Germinal center (tissue), 1 donor: ENCODE data around the gene CHRNG.
A peak's percentile ranks its signal among the peaks of the same experiment; 100 is the strongest.
"Not testable (repeated sequence)": the region's sequence is repeated elsewhere in the genome, so short reads cannot be mapped to it uniquely, and the experiment has no call there.

Experiments
- DNase-seq: peaks from one replicate; pipeline ENCODE4 v3.0.0; 2012; ENCODE audit warnings: mixed read lengths, low spot score

CHRNG gene

DNA sequence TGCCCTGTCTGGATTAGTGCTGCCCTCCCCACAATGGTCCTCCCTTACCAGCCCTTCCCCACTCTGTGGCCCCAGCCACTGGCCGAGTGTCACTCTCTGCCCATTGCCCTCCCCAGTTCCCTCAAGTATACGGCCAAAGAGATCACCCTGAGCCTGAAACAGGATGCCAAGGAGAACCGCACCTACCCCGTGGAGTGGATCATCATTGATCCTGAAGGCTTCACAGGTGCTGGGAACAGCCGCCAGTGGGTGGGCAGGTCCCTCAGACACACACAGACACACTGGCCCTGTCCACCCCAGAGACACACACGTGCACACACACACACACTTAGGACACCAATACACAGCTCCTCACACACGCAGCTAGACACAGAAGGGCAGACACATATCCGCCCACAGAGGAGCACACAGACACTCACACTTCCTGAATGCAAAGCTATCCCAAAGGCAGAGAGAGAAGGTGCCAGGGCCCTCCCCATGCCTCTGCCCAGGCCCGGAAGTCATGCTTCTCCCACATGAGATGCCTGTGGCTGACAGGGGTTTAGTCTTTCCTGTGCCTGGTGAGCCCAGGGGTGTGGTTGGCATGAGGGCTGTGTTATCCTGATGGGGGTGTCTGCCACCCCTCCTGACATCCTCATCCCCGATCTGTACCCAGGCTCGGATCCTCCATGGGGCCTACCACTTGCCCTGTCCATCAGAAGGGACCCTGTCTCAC is 10.6 kb upstream of the CHRNG start:
- no peak for DNase-seq

DNA sequence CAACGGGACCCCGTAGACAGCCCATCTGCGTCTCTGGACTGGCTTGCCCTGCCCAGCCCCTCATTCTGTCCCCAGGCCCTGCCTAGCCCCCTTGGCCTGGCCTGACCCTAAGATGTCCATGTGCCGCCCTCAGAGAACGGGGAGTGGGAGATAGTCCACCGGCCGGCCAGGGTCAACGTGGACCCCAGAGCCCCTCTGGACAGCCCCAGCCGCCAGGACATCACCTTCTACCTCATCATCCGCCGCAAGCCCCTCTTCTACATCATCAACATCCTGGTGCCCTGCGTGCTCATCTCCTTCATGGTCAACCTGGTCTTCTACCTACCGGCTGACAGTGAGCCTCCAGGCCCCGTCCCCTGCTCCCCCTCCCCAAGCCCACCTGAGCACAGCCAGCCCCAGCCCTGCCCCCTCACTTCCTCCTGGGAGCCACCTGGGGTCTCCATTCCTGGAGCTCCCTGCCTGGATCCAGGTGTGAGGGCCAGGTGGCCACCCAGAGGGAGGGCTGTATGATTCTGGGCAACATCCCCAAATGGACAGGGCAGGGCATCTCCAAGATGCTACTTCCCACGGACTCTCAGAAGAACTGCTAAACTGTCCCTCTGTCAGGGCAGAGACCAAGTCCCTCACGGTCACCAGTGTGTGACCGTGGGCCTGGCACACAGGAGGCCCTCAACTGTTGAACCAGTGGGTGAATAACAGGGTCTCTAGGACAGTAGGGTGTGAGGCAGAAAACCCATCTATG is 9.5 kb upstream of the CHRNG start:
- DNase-seq = no peak

DNA sequence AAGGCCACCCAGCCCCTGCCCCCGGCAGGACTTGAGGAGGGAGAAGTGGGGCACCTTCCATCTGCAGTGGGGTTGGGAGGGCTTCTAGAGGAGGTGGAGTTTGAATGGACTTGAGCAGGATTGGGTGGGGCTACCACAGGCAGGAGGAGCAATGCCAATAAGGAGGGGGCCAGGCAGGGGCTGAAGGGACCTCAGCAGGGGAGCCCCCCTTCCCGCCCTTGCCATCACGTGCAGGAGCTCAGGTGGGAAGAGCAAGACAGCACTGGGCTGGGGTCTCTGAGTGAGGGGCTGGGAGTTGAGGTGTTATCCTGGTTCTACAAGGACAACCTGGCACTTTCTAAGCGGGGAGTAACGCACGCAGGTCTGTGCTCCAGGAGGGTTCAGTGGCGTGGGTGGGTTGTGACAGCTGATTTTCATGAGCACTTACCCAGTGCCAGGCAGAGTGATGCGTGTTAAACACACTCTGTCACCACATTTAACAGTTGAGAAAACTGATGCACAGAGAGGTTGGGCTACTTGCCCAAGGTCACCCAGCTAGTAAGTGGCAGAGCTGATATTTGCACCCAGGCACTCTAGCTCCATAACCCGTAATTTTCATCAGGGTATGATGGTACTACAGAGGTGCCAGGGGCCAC is 8.7 kb upstream of the CHRNG start:
- DNase-seq = no peak

DNA sequence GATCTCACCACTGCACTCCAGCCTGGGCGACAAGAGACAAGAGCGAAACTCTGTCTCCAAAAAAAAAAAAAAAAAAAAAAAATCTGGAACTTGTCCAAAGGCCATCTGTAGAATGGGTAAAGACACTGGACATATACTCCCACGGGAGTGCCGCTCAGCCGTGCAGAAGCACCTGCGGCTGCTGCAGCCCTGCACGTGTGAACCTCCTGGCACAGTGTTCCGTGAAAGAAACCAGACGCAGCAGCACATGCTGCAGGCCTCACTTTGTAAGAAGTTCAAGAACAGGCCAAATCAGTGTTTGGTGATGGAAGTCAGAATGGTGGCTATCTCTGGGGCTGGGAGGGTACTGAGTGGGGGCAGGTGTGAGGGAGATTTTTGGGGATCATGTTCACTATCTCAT is 7.1 kb upstream of the CHRNG start:
- DNase-seq = no peak

DNA sequence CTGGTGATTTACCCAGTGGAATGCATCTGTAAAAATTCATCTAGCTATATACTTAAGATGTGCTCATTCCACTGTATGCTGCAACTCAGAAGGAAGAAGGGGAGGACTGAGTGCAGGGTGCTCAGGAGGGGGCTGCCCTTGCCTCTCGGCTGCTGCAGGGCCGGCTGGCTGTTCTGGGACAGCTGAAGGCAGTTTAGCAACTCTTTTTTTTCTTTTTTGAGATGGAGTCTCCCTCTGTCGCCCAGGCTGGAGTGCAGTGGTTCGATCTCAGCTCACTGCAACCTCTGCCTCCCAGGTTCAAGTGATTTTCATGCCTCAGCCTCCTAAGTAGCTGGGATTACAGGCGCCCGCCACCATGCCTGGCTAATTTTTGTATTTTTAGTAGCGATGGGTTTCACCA is 6.7 kb upstream of the CHRNG start:
- DNase-seq = not testable (repeated sequence)

DNA sequence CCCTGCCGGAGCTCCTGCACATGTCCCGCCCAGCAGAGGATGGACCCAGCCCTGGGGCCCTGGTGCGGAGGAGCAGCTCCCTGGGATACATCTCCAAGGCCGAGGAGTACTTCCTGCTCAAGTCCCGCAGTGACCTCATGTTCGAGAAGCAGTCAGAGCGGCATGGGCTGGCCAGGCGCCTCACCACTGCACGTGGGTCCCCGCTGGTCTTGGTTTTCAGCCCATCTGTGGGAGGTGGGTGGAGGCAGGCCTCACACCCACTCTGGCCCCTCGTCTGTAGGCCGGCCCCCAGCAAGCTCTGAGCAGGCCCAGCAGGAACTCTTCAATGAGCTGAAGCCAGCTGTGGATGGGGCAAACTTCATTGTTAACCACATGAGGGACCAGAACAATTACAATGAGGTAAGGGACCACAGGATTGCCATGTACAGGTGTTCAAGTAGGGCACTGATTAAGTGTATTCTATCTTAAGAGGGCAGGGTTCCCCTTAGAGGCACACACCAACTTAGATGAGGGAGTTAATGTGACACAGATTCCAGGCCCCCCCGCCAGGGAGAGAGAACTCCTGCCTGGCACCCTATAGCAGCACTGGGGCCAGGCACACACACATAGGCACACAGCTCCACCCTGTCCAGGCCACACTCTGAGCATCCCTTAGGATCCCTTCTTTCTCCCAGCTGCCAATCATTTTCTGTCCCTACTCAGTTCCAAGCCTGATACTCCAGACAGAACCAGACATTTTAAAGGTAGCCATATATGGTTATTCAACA is 5.4 kb upstream of the CHRNG start:
- DNase-seq = no peak

DNA sequence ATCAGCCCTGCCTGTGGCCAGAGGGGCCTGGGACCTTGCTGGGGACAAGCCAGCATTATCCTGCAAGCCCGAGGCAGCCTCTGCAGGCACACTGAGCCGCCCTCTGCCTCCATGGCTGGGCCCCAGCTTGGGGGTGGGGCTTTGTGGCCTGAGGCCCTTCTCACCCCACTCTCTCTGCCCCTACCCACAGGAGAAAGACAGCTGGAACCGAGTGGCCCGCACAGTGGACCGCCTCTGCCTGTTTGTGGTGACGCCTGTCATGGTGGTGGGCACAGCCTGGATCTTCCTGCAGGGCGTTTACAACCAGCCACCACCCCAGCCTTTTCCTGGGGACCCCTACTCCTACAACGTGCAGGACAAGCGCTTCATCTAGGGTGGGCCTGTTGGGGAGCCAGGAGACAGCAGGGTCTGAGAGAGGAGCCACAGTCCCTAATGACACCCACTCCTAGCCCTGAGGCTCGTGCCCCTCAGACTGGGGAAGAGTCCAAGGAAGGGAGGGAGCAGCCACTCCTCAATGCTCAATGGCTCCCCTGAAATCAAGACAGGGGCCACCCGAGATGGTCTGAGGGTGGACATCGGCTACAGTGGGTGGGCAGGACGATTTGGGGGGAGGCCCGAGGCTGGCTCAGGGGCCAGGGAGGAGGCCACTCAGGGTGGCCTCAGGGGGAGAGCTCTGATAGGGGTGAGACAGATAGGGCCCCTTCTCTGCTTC is 4.4 kb upstream of the CHRNG start:
- DNase-seq = no peak

DNA sequence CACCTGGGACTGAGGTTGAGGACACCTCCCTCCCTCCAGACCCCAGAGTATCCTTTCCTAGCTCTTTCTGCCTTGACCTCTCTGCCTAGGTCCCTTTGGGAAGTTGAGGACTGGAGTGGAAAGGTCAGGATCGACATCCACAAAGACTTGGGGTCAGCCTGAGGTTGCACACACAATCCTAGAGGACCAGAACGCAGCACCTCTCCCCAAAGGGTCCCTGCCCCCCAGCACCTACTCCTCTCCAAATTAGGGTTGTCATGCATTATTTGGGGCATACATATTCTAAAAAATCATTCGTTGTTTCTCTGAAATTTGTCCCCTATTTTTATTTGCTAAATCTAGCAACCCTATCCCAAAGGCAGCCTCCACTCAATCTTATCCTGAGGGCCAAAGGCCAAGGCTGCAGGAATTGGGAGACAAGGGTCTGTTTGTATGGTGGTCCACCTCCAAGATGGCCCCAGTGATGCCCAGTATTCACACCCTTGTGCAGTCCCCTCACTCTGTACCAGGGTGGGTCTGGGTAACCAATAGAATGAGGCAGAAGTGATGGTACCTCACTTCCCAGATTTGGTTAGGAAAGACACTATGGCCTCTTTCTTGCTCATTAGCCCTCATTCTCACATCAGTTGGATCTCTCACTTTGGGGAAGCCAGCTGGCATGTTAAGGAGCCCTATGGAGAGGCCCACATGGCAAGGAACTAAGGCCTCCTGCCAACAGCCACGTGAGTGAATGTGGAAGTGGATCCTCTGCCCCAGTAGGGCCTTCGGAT is 3.5 kb upstream of the CHRNG start:
- no peak for DNase-seq

DNA sequence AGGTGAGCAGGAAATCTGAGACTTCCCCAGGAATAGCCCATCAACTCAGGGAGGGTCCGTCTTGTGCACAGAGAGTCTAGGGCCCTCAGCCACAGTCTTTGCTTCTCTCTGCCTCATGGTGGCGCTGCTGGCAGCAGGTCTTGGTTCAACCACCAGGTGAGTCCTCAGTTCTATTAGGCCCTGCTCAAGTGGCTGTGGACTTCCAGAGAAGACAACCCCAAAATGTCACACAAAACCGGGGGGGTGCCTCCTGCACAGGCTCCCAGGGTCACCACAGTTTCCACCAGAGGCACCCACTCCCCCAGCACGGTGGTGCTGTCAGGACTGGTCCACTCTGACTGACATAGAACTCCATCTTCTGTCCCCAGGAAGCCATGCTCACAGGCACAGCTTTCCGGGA is 2.4 kb upstream of the CHRNG start:
- peak; percentile 41 for DNase-seq

DNA sequence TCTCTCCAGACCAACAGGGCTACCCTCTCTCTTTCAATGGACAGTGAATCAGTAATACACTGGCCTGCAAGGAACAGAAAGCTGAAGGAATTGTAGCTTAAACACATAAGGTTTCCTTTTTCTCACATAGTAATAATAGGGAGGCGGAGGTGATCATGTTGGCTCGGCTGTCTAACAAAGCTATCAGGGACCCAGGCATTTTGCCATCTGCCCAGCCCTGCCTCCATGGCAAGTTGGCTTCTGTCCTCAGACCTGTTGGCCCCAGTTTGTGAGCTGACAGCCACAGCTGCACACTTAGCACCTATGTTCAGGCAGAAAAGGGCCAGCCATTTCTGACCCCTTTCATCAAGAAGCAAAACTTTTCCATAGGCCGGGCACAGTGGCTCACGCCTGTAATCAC is 2.0 kb upstream of the CHRNG start:
- no peak for DNase-seq

DNA sequence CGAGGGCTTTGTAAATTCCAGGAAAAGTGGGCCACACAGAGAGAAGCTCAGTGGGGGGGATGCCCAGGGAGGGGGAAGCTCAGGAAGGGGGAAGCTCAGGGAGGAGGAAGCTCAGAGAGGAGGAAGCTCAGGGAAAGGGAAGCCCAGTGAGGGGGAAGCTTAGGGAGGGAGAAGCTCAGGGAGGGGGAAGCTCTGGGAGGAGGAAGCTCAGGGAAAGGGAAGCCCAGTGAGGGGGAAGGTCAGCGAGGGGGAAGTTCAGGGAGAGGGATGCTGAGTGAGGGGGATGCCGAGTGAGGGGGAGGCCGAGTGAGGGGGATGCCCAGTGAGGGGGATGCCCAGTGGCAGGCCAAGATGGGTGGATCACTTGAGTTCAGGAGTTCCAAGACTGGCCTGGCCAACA is 821 bp upstream of the CHRNG start:
- no peak for DNase-seq

DNA sequence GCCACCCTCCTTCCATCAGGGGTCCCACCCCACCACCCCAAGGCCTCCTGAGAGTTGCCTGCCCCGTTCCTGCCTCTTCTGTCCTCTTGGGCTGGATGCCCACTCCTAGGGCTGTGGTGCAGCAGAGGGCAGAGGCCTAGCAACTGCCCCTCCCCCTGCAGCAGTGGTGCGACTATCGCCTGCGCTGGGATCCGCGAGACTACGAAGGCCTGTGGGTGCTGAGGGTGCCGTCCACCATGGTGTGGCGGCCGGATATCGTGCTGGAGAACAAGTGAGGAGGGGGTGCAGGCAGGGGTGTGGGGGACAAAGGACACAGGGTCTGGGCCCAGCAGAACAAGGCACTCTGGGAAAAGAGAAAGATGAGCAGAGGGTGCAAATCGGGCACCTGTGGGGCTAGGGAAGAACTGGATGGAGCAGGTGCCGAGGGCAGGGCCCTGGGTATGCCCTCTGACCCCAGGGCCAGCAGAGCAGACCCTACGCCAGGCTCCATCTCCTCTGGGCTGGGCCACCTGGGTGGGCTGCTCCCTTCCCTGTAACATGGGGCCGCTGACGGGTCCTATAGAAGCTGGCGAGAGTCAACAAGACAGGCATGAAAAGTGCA is 1.0 kb downstream of the CHRNG start:
- no peak for DNase-seq

DNA sequence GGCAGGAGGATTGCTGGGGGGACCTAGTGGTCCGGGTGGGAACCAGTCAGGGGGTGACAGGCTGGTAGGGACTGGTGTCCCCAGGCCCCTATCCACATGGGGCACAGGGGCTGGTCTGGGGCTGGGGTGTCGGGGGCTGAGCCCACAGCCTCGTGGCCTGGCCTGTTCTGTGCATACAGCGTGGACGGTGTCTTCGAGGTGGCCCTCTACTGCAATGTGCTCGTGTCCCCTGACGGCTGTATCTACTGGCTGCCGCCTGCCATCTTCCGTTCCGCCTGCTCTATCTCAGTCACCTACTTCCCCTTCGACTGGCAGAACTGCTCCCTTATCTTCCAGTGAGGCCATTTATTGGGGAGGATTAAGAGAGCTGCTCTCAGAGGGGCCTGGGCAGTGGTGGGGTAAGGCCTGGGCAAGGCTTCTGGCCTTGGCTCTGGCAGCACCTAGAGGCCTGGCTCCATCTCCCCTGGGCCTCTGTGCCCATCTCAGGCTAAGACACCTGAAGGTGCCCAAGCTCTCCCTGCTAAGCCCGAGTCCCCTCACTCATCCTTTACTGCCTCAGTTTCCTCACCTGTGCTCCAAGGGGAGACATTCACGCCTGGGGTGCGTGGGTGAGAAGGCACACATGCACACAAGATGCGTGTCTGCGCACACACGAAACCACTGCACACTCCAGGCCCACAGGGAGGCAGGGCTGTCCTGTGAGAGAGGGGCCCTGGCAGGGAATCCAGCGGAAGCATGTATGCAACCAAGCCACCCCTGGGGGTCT is 1.9 kb downstream of the CHRNG start:
- no peak for DNase-seq

DNA sequence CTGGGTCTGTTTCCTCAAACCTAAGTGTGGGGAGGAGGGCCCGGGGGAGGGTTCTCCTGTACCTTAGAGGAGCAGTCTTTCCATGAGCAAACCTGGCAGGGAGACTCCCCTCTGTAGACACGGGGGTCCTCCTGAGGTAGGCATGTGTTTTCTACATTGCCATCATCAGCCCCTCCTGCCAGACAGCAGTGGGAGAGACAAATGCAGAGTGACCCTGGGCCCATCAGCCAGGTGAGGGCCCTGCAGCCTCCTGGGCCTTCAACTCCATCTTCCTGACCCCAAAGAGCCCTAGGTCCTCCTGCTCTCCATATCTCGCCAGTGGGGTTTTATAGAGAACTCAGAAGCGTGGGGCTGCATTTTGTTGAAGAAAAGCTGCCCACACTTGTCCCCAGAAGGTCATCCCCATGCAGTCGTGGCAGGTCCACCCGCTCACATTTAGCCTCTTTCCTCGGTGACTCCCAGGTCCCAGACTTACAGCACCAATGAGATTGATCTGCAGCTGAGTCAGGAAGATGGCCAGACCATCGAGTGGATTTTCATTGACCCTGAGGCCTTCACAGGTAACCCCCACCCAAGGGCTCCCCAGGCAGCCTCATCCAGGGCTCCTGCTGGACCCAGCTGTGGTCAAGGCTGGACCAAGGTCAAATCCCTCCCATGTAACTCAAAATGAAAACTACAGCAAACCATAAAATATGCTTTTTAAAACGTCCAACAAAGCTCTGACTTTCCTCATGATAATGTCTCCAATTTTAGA is 2.6 kb downstream of the CHRNG start:
- DNase-seq = no peak

DNA sequence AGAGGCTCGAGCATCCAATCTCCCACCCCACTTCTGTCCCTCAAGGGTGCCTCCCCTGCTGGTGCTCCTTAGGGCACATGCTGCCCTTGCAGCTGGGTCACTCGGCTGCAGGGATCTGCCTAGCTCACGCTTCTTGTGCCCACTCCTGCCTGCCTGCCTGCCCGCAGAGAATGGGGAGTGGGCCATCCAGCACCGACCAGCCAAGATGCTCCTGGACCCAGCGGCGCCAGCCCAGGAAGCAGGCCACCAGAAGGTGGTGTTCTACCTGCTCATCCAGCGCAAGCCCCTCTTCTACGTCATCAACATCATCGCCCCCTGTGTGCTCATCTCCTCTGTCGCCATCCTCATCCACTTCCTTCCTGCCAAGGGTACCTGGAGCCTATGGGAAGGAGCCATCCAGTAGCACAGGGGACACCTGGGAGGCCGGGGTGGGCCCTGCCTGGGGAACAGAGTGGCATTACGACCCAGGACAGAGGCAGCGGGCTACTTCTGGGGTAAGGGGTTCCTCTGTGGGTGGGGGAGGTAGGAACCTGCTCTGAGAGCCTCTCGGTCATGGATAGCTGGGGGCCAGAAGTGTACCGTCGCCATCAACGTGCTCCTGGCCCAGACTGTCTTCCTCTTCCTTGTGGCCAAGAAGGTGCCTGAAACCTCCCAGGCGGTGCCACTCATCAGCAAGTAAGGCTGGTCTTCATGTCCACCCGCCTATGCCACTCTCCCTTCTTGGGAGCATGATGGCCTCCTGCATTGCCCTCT is 3.4 kb downstream of the CHRNG start:
- no peak for DNase-seq

DNA sequence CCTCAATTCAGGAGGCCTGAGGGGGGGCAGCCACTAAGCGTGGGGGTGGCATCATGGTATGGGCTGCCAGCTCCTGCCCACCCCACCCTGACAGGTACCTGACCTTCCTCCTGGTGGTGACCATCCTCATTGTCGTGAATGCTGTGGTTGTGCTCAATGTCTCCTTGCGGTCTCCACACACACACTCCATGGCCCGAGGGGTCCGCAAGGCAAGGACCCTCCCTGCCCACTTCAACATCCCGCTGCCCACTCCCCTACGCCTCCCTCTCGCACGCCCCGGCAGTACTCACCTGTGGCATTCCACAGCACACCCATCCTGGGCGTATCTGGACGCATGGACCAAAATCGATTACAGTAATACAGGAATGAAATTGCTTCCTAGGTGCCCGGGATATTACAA is 4.0 kb downstream of the CHRNG start:
- DNase-seq = no peak

DNA sequence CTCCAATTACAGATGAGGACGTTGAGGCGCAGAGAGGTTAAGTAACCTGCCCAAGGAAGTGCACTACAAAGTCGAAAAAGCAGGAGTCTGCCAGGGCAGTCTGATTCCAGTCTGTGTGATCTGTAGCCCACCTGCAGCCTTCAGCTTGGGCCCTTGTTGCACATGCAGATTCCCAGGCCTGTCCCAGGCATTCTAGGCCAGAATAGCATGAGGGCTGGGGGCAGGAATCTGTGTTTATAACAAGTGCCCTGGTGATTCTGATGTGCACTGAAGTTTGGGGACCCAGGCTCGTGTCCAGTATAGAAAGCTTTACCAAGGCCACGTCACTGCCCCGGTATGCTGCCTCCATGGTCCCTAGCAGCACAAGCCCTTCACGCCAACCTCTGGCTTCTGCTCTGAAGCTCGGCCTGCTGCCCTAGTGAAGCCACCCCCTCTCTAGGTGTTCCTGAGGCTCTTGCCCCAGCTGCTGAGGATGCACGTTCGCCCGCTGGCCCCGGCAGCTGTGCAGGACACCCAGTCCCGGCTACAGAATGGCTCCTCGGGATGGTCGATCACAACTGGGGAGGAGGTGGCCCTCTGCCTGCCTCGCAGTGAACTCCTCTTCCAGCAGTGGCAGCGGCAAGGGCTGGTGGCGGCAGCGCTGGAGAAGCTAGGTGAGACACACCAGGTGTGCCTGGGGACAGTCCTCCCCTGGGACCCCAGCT is 4.6 kb downstream of the CHRNG start:
- no peak for DNase-seq

DNA sequence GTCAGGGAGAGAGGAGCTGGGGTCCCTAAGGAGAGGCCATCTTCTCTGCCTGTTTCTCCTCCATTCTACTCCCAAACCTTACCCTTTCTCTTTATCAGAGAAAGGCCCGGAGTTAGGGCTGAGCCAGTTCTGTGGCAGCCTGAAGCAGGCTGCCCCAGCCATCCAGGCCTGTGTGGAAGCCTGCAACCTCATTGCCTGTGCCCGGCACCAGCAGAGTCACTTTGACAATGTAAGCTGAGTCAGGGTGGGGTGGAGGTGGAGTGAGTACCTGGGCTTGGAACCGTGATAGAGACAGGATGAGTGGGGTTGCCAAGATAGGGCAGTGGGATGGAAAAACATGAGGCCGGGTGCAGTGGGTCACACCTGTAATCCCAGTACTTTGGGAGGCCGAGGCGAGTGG is 5.2 kb downstream of the CHRNG start:
- DNase-seq = no peak
